HCT116 (cell line): ENCODE measurements around the gene GAL.

Source experiments
- CEBPB ChIP-seq: IDR thresholded peaks from 2 replicates; pipeline ENCODE4 v1.6.1; 2012; ENCODE audit warnings: low read depth
- EZH2 ChIP-seq: fragments of 200-600 bp; sonication (generic); IDR thresholded peaks from 2 replicates; pipeline ENCODE4 v1.6.1; 2017; ENCODE audit warnings: antibody characterized with exemption, mixed run types
- FOSL1 ChIP-seq: IDR thresholded peaks from 2 replicates; pipeline ENCODE4 v1.6.1; 2012; ENCODE audit warnings: low read depth
- JUND ChIP-seq: IDR thresholded peaks from 2 replicates; pipeline ENCODE4 v1.6.1; 2012
- POLR2A ChIP-seq: IDR thresholded peaks from 2 replicates; pipeline ENCODE4 v1.7.0; 2011; ENCODE audit warnings: borderline replicate concordance; ENCODE audit not compliant: insufficient read depth, insufficient read length; ENCODE audit errors: extremely low read depth
- SIN3A ChIP-seq: IDR thresholded peaks from 2 replicates; pipeline ENCODE4 v1.6.1; 2012; ENCODE audit warnings: low read depth
- SP1 ChIP-seq: IDR thresholded peaks from 2 replicates; pipeline ENCODE4 v1.6.1; 2012; ENCODE audit warnings: low read depth
- TCF7L2 ChIP-seq: IDR thresholded peaks from 2 replicates; pipeline ENCODE4 v1.7.0; 2011; ENCODE audit warnings: borderline replicate concordance, inconsistent platforms; ENCODE audit not compliant: insufficient read depth, insufficient read length; ENCODE audit errors: extremely low read depth
- YY1 ChIP-seq: IDR thresholded peaks from 2 replicates; pipeline ENCODE4 v1.6.1; 2011; ENCODE audit warnings: low read length, low read depth, moderate library complexity, mild to moderate bottlenecking; ENCODE audit not compliant: insufficient replicate concordance; ENCODE audit errors: extremely low read depth
- ZFX ChIP-seq: fragments of 450-650 bp; IDR thresholded peaks from 2 replicates; pipeline ENCODE4 v1.6.1; 2017
- TF ChIP-seq, protein P1 (sequence below), 3 experiments: fragments of 200-600 bp in 1 of 3; sonication (generic) in 1 of 3; IDR thresholded peaks in 2 of 3; conservative IDR thresholded peaks in 1 of 3; 2 replicates each; pipeline ENCODE4 v1.5.1; 2012 to 2017; ENCODE audit warnings: low read depth in 2 of 3, low read length in 2 of 3, antibody characterized with exemption in 1 of 3, borderline replicate concordance in 1 of 3, control low read depth in 1 of 3, mild to moderate bottlenecking in 1 of 3, mixed read lengths in 1 of 3, mixed run types in 1 of 3, moderate library complexity in 1 of 3; ENCODE audit not compliant: insufficient read depth in 1 of 3
- TF ChIP-seq, protein P2 (sequence below): IDR thresholded peaks from 2 replicates; pipeline ENCODE4 v1.6.1; 2012

DNA sequence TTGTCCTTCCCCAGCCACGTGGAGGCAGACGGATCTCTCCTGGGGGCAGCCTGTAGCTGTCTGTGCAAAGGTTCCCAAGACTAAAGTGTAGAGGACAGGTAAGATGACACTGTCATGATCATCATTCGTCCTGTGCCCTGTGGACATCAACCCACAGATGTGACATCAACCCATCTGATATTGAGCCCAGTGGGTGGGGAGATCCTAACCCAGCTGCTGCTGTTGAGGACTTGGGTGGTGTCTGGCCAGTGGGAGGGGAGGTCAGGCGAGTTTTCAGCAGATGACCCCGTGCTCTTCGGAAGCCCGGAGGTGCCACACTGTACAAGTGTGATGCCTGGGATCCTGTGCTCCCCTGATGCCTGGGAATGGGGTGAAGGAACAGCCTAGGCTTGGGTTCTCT lies 1.2 kb upstream of the GAL start:
- TF ChIP-seq, protein P1, sequence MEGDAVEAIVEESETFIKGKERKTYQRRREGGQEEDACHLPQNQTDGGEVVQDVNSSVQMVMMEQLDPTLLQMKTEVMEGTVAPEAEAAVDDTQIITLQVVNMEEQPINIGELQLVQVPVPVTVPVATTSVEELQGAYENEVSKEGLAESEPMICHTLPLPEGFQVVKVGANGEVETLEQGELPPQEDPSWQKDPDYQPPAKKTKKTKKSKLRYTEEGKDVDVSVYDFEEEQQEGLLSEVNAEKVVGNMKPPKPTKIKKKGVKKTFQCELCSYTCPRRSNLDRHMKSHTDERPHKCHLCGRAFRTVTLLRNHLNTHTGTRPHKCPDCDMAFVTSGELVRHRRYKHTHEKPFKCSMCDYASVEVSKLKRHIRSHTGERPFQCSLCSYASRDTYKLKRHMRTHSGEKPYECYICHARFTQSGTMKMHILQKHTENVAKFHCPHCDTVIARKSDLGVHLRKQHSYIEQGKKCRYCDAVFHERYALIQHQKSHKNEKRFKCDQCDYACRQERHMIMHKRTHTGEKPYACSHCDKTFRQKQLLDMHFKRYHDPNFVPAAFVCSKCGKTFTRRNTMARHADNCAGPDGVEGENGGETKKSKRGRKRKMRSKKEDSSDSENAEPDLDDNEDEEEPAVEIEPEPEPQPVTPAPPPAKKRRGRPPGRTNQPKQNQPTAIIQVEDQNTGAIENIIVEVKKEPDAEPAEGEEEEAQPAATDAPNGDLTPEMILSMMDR (IDR thresholded peaks at IDR 0.05 in 2 of 3, conservative IDR thresholded peaks at IDR 0.05 in 1 of 3; ENCODE audit: borderline replicate concordance in 1 of 3, insufficient read depth in 1 of 3, low read depth in 2 of 3, low read length in 2 of 3): no peak
- TF ChIP-seq POLR2A: no peak
- no peak for TF ChIP-seq EZH2
- no peak for TF ChIP-seq YY1
- no peak for TF ChIP-seq SIN3A
- no peak for TF ChIP-seq JUND
- TF ChIP-seq FOSL1: no peak
- TF ChIP-seq TCF7L2: no peak
- TF ChIP-seq ZFX: no peak
- no peak for TF ChIP-seq SP1
- TF ChIP-seq, protein P2, sequence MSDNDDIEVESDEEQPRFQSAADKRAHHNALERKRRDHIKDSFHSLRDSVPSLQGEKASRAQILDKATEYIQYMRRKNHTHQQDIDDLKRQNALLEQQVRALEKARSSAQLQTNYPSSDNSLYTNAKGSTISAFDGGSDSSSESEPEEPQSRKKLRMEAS: no peak
- no peak for TF ChIP-seq CEBPB
